GM21447 (cell line): ENCODE results near the gene CFAP77.
"Not testable (repeated sequence)": the region's sequence is repeated elsewhere in the genome, so short reads cannot be mapped to it uniquely, and the experiment has no call there.

Experiments used
- ATAC-seq: cut with Tn5 transposase; IDR thresholded peaks from one replicate; pipeline ENCODE4 v1.9.1; 2021; ENCODE audit not compliant: unreplicated experiment

The CFAP77 gene

DNA sequence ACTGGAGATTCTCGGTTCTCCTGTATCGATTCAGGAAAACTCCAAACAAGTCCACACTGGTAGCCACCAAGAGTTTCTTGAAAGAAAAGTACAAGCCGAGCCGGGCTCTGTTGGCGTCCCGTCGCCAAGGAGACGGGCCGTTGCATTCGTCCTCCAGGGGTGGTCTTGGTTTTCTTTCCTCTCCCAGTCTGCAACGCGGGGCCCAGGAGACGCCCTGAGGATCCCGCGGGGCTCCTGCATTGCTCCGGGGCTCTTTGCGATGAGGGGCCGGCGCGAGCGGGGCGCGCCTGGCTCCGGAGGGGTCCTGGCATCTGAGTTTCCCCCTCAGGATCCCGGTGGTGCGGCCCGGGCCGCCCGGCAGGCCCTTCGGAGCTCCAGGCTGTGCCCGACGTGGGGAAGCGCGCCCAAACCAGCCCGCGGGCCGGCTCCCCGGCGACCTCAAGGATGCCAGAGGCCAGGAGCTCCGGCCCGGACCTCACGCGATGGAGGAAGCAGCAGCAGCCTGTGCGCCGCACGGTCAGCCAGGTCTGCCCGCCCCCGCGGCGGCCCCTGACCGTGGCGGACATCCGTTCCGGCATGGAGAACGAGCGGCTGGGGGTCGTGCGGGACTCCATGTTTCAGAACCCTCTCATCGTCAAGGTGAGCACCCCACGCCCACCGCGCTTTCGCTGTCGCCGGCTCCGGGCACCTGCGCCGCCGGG lies at the start of gene CFAP77:
TSS of gene CFAP77 (plus strand) at position 384 of the 701 bp plus-strand sequence. CDS start at position 445, 61 bp downstream.
- ATAC-seq: no peak

DNA sequence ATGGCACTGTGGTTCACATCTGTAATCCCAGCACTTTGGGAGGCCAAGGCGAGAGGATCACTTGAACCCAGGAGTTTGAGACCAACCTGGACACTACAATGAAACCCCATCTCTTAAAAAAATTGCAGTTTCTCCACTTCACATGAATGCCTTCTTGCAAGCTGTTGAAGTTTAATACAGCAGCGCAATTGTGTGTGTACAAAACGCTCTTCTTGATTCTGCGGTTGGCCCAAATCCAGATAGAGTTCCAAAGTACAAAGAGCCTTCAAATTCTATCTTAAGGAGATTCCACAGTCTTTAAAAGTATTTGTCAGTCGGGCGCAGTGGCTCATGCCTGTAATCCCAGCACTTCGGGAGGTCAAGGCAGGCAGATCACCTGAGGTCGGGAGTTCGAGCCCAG lies 45.9 kb upstream of the CFAP77 start:
- ATAC-seq: no peak

DNA sequence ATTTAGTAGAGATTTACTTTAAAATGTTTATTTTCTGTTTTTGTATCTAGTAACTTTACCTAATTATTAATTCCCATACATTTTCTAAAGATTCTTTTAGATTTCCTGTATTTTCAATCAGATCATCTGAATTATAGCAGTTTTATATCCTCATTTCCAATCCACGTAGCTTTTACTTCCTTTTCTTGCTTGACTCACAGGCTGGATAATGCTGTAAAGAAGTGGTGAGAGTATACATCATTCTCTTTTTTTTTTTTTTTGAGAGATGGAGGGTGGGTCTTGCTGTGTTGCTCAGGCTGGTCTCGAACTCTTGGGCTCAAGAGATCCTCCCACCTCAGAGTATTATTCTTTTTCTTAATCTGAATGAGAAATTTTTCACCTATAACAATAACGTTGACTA lies 44.0 kb upstream of the CFAP77 start:
- ATAC-seq: no peak

DNA sequence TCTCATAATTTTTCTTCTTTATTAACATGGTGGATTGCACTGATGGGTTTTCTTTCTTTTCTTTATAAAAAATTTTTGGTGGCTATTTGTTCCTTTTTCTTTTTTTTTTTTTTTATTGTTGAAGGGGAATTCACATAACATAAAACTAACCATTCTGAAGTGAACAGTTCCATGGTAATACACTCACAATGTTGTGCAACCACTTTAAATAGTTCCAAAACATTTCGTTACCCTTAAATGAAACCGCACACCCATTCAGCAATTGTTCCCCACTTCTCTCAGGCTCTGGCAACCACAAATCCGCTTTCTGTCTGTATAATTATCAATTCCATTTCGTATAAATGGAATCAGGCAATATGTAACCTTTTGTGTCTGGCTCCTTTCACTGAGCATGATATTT lies 43.5 kb upstream of the CFAP77 start:
- ATAC-seq: no peak

DNA sequence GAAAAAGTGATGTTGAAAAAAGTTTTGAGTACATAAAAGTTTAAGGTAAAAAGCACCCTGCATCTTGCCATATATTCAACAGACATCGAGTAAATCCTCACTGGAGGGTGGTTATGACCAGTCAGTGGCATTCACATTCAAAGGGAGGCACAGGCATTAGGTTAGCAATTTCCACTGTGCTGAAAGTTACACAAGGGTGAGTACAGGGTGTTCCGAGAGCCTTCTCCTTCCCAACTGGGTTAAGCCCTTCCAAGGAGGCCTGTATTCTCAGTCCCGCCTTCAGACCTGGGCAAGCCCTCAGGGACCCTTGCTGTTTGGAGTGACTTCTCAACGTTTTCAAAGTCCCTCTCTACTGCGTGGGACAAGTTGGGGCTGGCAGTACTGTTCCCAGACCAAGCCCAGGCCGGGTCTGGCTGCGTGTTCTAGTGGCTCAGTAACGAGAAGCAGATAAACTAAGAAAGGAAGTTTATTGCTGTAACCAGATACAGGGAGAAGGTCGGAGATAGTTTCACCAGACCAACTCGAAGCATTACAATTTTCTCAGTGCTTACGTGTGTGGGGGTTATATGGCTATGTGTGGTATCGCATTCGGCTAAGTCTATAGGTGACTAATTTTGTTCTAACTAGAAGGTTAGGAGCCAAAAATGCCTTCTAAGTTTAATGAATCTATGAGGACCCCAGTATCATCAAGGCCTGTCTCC lies 42.2 kb upstream of the CFAP77 start:
- ATAC-seq: no peak

DNA sequence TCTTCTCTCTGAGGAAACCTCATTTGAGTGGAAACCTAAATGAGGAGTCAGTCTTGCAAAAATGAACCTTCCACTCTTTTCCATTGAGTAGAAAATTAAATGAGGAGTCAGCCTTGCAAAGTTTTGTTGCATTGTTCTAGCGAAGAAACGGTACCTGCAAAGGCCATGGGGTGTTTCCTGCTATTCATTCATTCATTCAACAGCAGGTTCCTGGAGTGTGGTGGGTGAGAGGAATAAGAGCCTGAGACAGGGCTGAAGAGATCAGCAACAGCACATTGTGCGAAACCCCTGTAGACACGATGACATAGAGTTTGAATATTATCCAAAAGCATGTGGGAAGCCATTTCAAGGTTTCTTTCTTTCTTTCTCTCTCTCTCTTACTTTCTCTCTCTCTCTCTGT lies 40.6 kb upstream of the CFAP77 start:
- ATAC-seq: no peak

DNA sequence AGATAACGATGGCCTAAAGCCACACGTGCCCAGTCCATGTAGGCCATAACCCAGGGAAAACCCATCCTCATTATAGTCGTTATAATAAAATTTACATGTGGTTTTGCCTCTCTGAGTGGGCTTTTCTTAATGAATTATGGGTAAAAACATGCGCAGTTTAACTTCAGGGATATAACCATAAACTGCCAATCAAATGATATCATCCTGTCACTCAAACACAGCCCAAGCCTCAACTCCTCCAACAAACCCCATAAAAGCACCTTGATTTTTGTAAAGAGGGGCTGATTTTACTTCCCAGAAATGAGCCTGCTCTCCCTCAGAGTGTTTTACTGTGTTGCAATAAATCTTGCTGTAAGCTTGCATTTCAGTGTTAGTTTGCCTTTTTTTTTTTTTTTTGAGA lies 39.4 kb upstream of the CFAP77 start:
- no peak for ATAC-seq

DNA sequence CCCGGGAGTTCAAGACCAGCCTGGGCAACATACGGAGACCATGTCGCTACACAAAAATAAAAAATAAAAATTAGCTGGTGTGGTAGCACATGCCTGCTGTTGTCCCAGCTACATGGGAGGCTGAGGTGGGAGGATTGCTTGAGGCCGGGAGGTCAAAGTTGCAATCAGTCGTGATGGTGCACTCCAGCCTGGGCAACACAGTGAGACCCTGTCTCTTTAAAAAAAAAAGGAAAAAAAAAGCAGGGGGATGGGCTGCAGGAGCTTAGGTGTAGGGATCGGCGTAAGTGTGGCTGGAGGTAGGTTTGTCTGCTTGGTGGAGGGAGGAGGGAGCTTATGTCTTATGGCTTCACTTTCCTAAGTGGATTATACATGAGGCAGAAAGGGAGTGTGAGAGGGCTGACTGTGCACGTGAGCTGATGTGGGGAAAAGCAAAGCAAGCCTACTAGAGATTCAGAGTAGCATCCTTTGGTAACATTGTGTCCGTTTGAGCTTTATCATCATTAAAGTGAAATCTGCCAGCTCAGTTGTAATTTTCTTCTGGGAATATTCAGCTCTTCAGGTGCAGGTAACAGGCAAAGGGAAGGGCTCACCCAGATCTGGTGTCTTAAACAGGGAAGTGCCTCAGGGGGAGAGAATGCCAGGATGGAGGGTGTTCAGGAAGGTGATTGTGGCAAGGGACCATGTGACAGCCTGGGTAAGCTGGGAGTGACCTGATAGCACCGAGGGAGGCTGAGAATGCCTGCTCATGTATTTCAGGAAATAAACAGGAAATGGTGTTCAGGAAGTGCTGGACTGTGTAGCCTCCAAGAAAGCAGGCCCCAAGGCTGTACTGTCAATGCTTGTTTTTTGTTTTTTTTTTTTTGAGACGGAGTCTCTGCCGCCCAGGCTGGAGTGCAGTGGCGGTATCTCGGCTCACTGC lies 37.6 kb upstream of the CFAP77 start:
- ATAC-seq: no peak

DNA sequence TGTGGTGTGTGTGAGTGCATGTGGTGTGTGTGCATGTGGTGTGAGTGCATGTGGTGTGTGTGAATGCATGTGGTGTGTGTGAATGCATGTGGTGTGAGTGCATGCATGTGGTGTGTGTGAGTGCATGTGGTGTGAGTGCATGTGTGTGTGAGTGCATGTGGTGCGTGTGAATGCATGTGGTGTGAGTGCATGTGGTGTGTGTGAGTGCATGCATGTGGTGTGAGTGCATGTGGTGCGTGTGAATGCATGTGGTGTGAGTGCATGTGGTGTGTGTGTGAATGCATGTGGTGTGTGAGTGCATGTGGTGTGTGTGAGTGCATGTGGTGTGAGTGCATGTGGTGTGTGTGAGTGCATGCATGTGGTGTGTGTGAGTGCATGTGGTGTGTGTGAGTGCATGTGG lies 32.2 kb upstream of the CFAP77 start:
- not testable (repeated sequence) for ATAC-seq

DNA sequence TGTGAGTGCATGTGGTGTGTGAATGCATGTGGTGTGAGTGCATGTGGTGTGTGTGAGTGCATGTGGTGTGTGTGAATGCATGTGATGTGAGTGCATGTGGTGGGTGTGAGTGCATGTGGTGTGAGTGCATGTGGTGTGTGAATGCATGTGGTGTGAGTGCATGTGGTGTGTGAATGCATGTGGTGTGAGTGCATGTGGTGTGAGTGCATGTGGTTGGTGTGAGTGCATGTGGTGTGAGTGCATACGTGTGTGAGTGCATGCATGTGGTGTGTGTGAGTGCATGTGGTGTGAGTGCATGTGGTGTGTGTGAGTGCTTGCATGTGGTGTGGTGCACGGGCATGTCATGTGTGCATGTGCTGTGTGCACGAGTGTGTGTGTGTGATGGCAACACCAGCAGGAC lies 31.6 kb upstream of the CFAP77 start:
- ATAC-seq: not testable (repeated sequence)

DNA sequence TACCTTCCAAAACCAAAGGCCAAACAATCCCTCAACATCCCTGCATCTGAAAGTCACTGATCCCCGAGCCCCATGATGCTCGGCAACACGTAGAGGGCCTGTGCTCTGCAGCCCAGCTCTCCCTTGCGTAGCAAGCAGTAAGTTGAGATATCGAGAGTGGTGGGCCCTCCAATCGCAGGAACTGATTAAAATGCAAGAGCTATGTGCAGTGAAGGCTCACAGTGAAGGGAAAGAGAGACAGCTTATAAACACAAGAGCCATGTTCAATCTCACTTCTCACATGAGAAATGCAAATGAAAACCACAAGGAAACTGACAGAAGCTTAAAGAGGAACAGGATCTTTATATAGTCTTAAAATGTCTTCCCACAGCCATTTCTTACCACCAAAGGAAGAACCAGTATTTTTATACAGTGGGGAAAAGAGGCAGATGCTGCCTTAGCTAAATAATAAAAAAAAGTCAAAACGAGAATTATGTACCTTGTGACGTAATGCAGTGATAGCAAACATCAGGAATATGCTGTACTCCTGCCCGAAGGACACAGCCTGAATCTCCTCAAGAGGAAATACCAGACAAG lies 28.0 kb upstream of the CFAP77 start:
- ATAC-seq: peak; percentile 70

DNA sequence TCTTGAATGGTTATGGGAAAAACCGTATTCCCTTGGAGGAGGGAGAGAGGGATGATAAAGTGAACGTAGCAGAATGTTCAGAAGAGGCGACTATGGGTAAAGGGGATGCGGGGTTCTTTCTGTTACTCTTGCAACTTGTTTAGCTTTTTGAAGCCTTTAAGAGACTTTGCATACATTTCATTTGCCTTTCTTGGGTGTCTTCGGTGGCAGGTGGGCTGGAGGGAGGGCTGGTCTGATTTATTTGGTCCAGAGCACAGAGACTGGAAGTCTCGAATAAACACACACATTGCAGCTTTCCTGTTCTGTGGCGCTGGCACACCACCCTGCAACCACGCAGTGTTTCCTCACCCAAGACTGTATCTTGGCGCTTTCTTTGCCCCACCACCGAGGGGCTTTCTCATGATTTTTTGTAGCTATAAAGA lies 26.5 kb upstream of the CFAP77 start:
- peak; percentile 44 for ATAC-seq

DNA sequence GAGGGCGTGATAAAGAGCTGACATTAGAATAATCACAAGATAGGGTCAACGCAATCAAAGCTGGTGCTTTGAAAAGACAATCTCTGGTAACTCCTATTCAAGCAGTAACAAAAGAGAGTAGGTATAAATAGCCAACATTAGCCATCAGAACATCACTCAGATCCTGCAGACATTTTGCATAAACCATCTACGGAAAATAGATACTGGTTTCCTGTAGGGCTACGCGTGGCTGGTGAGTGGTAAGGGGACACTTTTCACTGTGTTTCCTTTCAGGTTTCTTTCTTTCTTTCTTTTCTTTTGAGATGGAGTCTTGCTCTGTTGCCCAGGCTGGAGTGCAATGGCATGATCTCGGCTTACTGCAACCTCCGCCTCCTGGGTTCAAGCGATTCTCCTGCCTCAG lies 25.6 kb upstream of the CFAP77 start:
- ATAC-seq: peak; percentile 45

DNA sequence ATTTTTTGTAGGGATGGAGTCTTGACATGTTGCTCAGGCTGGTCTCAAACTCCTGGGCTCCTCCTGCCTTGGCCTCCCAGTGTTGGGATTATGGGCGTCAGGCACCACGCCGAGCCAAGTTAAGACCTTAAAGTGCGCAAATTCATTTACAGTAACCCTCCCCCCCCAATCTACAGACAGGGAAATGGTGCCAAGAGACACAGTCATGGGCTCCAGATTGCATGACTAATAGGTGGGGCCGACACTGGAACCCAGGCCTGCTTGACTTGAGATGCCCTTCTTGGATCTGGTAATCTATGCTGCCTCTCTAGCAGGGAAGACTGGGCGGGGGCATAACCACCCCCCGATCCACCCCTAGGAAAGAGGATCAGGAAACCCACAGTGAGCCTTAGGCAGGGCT lies 22.9 kb upstream of the CFAP77 start:
- ATAC-seq: no peak

DNA sequence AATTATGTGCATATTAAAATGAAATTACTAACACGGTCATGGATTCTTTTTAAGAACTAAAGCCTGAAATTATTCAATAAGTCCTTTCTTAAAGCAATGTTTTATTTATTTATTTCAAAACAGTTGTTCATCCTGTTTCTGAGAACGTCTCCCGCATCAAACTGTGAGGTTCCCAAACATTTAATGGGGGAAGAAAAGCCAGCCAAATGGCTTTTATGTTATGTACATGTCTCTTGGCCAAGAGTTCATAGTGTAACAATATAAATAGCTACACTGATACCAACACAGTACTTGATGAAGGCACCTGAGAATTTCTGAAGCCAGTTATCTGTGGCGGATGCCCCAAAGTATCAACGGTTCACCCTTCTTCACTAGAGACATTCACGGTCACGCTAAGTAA lies 19.0 kb upstream of the CFAP77 start:
- ATAC-seq: no peak

DNA sequence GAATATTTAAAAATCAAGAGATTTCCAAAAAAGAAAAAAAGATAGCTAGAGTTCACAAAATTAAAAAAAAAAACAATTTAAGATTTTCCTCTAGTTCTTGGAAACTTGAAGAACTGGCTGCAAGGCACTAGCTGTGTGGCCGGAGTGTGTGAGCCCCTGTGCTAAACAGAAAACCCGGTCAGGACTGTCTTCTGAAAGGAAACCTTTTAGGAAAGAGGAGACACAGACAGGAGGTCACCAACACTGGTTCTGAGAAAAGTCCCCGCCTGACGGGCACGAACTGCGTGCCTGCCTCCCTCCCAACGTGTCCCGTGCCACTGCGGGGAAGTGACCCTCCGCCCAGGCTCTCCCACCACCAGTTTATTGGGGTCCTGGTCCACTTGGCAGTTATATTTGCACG lies 18.6 kb upstream of the CFAP77 start:
- ATAC-seq: no peak

DNA sequence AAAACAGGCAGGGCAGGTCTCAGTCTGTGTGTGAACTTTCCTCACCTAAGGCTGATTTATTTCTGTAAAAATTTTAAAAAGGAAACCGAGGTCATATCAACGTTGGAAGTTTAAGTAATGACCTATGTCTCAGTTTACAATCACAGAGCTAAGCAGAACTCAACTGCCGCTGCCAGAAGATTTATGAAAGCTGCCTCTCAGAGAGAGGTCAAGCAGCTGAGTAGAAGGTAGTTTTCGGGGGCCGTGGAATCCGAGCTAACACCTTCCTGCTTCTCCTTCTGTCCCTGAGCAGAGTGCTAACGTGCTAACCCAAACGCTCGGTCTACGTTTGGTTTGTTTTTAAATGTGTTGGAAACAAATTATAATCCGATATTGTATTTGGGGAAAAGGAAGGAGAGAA lies 14.5 kb upstream of the CFAP77 start:
- ATAC-seq: no peak

DNA sequence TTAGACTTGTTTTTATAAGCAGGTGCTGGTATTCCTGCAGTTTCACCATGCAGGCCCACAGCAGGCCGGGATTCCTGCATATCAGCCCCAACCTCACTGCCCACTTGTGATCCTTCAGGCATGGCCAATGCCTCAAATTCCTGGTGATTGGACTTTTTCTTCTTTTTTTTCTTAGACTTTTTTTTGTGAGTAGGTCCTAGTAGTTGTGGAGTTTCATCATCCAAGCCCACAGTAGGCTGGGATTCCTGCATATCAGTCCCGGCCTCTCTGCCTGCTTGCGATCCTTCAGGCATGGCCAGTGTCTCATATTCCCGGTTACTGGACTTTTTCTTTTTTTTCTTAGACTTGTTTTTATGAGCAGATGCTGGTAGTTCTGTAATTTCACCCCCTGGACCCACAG lies 8.2 kb upstream of the CFAP77 start:
- no peak for ATAC-seq

DNA sequence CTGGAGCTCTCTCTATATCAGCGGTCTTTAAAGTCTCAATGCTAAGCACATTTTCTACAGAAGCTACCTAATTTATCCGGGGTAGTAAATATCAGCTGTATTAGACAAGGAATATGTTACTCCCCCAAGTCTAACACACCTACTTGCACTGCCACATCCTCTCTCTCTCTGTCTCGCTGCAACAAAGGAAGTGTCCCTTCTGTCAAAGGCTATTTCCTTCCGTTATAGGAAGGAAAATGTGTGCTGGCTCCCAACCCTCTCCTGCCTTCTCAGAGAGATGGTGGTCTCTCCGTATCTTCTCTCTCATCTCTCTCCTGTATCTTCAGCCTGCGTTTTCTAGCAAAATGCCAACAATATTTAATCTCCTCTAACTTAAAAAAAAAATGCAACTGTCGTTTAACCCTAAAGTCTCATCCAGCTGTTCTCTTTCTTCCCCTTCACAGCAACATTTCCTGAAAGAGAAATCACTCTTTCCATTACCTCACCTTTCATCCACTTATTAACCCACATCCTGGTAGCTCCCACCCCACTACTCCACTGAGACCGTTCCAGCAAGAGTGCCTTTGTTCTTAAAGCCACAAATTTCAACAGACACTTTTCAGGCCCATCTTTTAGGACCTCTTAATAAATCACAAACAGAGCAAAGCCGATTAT lies 5.7 kb upstream of the CFAP77 start:
- no peak for ATAC-seq

DNA sequence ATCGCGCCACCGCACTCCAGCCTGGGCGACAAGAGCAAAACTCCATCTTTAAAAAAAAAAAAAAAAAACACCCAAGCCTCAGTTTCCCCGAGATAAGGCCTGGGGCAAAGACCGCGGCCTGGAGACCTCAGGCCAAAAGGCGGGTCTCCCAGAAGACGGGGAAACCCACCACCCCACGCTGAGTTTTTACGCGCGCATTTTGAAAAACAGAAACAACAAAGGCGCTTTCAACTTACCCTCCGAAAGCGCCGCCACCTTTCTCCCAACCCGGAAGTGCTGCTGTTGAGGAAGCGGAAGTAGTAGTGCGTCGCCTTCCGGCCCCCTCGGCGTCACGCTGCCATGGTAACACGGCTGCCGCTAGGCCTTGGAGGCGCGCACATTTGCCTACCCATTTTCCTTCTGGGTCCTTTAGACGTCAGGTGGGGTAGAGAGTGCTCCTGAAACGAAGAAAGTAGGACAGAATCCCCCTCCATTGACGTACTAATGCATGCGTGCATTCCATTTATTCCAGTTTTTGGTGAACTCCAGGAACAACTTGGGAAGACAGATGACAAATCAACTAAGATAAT lies 3.4 kb upstream of the CFAP77 start, which contains the start of gene TTF1:
TSS of gene TTF1 (minus strand) at position 287 of the 569 bp plus-strand sequence. CDS start 4,019 bp downstream, outside the sequence.
- peak; percentile 64 for ATAC-seq
